DOHH2 (cell line): Measurements from ENCODE around the gene PYCR2.

ENCODE experiments used
- H3F3A ChIP-seq: fragments of 200-600 bp; sonication (generic), shearing (Covaris generic); 2 replicates; pipeline ENCODE4 v1.6.0; 2016; ENCODE audit warnings: antibody characterized with exemption, mild to moderate bottlenecking; ENCODE audit not compliant: control insufficient read depth, insufficient read depth
- H3K27ac ChIP-seq: fragments of 200-600 bp; sonication (generic); 2 replicates; pipeline ENCODE4 v1.5.1; 2014; ENCODE audit warnings: low read depth, mild to moderate bottlenecking, low read length, moderate library complexity
- H3K27me3 ChIP-seq: fragments of 200-600 bp; sonication (generic); 2 replicates; pipeline ENCODE4 v1.6.1; 2014; ENCODE audit warnings: mild to moderate bottlenecking, low read length, mixed read lengths; ENCODE audit not compliant: control insufficient read depth
- H3K36me3 ChIP-seq: fragments of 200-600 bp; sonication (generic); 2 replicates; pipeline ENCODE4 v1.6.1; 2014; ENCODE audit warnings: mild to moderate bottlenecking, low read length, moderate library complexity, mixed read lengths; ENCODE audit not compliant: control insufficient read depth
- H3K4me1 ChIP-seq: fragments of 200-600 bp; sonication (generic); 2 replicates; pipeline ENCODE4 v1.6.1; 2014; ENCODE audit warnings: mild to moderate bottlenecking, low read length, mixed read lengths; ENCODE audit not compliant: control insufficient read depth
- H3K4me2 ChIP-seq: fragments of 200-600 bp; sonication (generic); 2 replicates; pipeline ENCODE4 v1.6.0; 2014; ENCODE audit warnings: mild to moderate bottlenecking, low read length, moderate library complexity
- H3K4me3 ChIP-seq: fragments of 200-600 bp; sonication (generic); 2 replicates; pipeline ENCODE4 v1.5.1; 2014; ENCODE audit warnings: mild to moderate bottlenecking, low read length, mixed read lengths
- H3K79me2 ChIP-seq: fragments of 200-600 bp; sonication (generic); 2 replicates; pipeline ENCODE4 v1.6.1; 2014; ENCODE audit warnings: mild to moderate bottlenecking, low read length, mixed read lengths; ENCODE audit not compliant: control insufficient read depth
- H3K9me2 ChIP-seq: fragments of 200-600 bp; sonication (generic); replicated peaks from 2 replicates; pipeline ENCODE4 v1.6.1; 2014; ENCODE audit warnings: mild to moderate bottlenecking, low read length, mixed read lengths; ENCODE audit not compliant: control insufficient read depth
- H3K9me3 ChIP-seq: fragments of 200-600 bp; sonication (generic); 2 replicates; pipeline ENCODE4 v1.6.1; 2014; ENCODE audit warnings: antibody characterized with exemption, low read length, mixed read lengths; ENCODE audit not compliant: control insufficient read depth, insufficient read depth
- H4K20me1 ChIP-seq: fragments of 200-600 bp; sonication (generic); 2 replicates; pipeline ENCODE4 v1.6.0; 2014; ENCODE audit warnings: low read depth, mild to moderate bottlenecking, antibody characterized with exemption, low read length, moderate library complexity; ENCODE audit not compliant: control insufficient read depth, insufficient read depth
- EZH2phosphoT487 ChIP-seq: fragments of 200-600 bp; sonication (generic); IDR thresholded peaks from 2 replicates; pipeline ENCODE4 v1.6.1; 2017; ENCODE audit warnings: borderline replicate concordance, mild to moderate bottlenecking, antibody characterized with exemption, low read length, moderate library complexity, mixed read lengths
- TF ChIP-seq, protein P1 (sequence below): fragments of 200-600 bp; sonication (generic); IDR thresholded peaks from one replicate; pipeline ENCODE4 v1.5.1; 2014; ENCODE audit warnings: antibody characterized with exemption, mild to moderate bottlenecking, low read depth, low read length; ENCODE audit not compliant: poor library complexity, severe bottlenecking

The PYCR2 gene

DNA sequence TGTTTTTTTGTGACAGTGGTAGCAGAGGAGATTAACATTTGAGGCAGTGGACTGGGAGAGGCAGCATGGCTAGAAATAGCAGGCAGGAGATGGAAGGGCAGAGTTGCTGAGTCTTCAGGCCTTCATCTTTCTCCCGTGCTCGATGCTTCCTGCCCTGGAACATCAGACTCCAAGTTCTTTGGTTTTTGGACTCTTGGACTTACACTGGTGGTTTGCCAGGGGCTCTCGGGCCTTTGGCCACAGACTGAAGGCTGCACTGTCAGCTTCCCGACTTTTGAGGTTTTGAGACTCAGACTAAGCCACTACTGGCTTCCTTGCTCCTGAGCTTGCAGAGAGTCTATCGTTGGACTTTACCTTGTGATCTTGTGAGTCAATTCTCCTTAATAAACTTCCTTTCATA lies 41.2 kb upstream of the PYCR2 start:
- H3K9me2 ChIP-seq: no peaks in the 10 kb centered on the region
- no peaks in the 10 kb centered on the region for H3K9me3 ChIP-seq
- no peaks in the 10 kb centered on the region for H3F3A ChIP-seq
- no peaks in the 10 kb centered on the region for H3K79me2 ChIP-seq
- no peaks in the 10 kb centered on the region for H4K20me1 ChIP-seq
- no peaks in the 10 kb centered on the region for H3K27me3 ChIP-seq
- no peak overlapping the region for H3K4me2 ChIP-seq
- no peak overlapping the region for H3K27ac ChIP-seq
- H3K36me3 ChIP-seq: no peaks in the 10 kb centered on the region
- no peak overlapping the region for H3K4me3 ChIP-seq
- H3K4me1 ChIP-seq: no peaks in the 10 kb centered on the region
- TF ChIP-seq EZH2phosphoT487: no peak
- TF ChIP-seq, protein P1, sequence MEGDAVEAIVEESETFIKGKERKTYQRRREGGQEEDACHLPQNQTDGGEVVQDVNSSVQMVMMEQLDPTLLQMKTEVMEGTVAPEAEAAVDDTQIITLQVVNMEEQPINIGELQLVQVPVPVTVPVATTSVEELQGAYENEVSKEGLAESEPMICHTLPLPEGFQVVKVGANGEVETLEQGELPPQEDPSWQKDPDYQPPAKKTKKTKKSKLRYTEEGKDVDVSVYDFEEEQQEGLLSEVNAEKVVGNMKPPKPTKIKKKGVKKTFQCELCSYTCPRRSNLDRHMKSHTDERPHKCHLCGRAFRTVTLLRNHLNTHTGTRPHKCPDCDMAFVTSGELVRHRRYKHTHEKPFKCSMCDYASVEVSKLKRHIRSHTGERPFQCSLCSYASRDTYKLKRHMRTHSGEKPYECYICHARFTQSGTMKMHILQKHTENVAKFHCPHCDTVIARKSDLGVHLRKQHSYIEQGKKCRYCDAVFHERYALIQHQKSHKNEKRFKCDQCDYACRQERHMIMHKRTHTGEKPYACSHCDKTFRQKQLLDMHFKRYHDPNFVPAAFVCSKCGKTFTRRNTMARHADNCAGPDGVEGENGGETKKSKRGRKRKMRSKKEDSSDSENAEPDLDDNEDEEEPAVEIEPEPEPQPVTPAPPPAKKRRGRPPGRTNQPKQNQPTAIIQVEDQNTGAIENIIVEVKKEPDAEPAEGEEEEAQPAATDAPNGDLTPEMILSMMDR: no peak

DNA sequence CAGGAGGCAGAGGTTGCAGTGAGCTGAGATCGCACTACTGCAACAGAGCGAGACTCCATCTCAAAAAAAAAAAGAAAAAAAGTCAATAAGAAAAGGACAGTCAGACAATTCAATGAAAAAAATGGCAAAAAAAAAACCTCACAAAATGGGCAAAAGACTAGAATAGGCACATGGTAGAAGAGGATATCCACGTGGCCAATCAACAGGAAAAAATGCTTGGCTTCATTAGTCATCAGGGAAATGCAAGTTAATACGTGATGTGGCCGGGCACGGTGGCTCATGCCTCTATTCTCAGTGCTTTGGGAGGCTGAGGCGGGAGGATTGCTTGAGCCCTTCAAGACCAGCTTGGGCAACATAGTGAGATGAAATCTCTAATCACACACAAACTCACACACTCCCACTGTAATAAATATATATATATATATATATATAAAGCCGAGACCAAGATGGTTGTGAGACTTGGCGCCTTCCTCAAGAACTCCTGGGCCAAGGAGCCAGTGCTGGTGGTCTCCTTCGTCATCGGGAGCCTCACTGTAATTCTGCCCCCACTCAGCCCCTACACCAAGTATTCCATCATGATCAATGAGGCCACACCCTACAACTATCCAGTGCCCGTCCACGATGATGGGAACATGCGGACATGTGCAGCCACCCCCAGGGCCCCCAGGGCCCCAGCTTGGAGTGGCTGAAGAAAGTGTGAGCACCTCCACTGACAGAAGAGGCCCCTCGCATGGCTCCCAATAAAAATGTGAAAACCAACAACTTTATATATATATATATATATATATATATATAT lies 39.9 kb upstream of the PYCR2 start:
- no peaks in the 10 kb centered on the region for H3K4me1 ChIP-seq
- no peak overlapping the region for H3K27ac ChIP-seq
- H3K79me2 ChIP-seq: no peaks in the 10 kb centered on the region
- TF ChIP-seq, protein P1: no peak
- TF ChIP-seq EZH2phosphoT487: no peak
- H3K4me3 ChIP-seq: no peak overlapping the region
- H3K9me2 ChIP-seq: no peaks in the 10 kb centered on the region
- no peaks in the 10 kb centered on the region for H3F3A ChIP-seq
- no peak overlapping the region for H3K4me2 ChIP-seq
- no peaks in the 10 kb centered on the region for H3K9me3 ChIP-seq
- H3K36me3 ChIP-seq: no peaks in the 10 kb centered on the region
- no peaks in the 10 kb centered on the region for H3K27me3 ChIP-seq
- no peaks in the 10 kb centered on the region for H4K20me1 ChIP-seq

DNA sequence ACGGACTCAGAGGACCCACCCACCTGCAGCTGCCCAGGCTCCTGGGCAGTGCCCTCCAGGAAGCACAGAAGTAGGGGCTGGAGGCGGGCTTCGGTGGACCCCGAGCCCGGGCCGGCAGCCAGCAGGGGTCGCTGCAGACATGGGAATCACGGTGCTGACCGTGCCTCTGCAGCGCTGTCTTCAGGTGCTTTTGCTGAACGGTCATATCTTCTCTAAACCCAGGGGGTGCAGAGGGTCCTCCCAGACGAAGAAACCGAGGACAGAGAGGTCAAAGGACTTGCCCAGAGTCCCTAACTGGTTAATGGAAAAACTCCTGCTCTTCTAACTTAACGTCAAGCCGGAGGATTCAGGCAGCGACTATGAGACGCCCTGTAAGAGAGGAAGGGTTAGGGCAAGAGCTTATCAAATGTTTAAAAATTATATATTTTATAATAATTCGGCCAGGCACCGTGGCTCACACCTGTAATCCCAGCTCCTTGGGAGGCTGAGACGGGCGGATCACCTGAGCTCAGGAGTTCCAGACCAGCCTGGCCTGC lies 38.5 kb upstream of the PYCR2 start:
- no peaks in the 10 kb centered on the region for H3K79me2 ChIP-seq
- no peak overlapping the region for H3K4me2 ChIP-seq
- no peaks in the 10 kb centered on the region for H4K20me1 ChIP-seq
- no peaks in the 10 kb centered on the region for H3F3A ChIP-seq
- no peak overlapping the region for H3K4me3 ChIP-seq
- no peak overlapping the region for H3K27ac ChIP-seq
- H3K4me1 ChIP-seq: no peaks in the 10 kb centered on the region
- no peaks in the 10 kb centered on the region for H3K9me3 ChIP-seq
- TF ChIP-seq, protein P1: peak; percentile 98
- TF ChIP-seq EZH2phosphoT487: no peak
- no peaks in the 10 kb centered on the region for H3K36me3 ChIP-seq
- H3K27me3 ChIP-seq: 0 out of 2 replicates have a peak, but pooled peaks cover under 1% of the 10 kb centered on the region
- H3K9me2 ChIP-seq: no peaks in the 10 kb centered on the region
